Esophagus squamous epithelium (tissue), 4 donors: ENCODE measurements around the gene SLC22A5.
"Not testable (repeated sequence)": the region's sequence is repeated elsewhere in the genome, so short reads cannot be mapped to it uniquely, and the experiment has no call there.

Experiments
- CTCF ChIP-seq, 6 experiments: fragments of 450-650 bp in 4 of 6; fragments of 200-600 bp in 2 of 6; sonication (generic) in 2 of 6; IDR thresholded peaks; one replicate each; pipeline ENCODE4 v1.5.1; 2016 to 2019; ENCODE audit warnings: antibody characterized with exemption in 6 of 6, mild to moderate bottlenecking in 4 of 6, moderate library complexity in 4 of 6
- POLR2A ChIP-seq, 4 donors: fragments of 450-650 bp; IDR thresholded peaks; one replicate each; pipeline ENCODE4 v1.6.1; 2017; ENCODE audit warnings: antibody characterized with exemption in 4 of 4, mild to moderate bottlenecking in 4 of 4, moderate library complexity in 3 of 4

GRCh38 chr5:132415516-132415915 lies 46.0 kb downstream of the SLC22A5 start:
- TF ChIP-seq POLR2A, CTCF (IDR thresholded peaks at IDR 0.05): not testable (repeated sequence)
